ENCODE data around the gene TIGD3.

The TIGD3 gene

DNA sequence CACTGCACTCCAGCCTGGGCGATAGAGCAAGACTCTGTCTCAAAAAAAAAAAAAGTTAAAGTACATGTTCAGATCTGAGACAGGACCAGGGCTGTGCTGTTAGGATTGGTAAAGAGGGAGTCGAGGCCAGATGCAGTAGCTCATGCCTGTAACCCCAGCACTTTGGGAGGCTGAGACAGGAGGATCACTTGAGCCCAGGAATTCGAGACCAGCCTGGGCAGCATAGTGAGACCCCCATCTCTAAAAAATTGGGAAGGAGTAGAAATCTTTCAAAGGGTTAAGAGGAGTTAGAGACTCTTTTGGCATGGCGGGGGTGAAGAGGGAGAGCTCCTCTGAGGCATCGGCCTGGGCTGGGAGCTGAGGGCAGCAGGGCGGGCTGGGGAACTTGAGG is 16.1 kb downstream of the TIGD3 start:
- no peak for DNase-seq (ENCODE audit: low read depth)

DNA sequence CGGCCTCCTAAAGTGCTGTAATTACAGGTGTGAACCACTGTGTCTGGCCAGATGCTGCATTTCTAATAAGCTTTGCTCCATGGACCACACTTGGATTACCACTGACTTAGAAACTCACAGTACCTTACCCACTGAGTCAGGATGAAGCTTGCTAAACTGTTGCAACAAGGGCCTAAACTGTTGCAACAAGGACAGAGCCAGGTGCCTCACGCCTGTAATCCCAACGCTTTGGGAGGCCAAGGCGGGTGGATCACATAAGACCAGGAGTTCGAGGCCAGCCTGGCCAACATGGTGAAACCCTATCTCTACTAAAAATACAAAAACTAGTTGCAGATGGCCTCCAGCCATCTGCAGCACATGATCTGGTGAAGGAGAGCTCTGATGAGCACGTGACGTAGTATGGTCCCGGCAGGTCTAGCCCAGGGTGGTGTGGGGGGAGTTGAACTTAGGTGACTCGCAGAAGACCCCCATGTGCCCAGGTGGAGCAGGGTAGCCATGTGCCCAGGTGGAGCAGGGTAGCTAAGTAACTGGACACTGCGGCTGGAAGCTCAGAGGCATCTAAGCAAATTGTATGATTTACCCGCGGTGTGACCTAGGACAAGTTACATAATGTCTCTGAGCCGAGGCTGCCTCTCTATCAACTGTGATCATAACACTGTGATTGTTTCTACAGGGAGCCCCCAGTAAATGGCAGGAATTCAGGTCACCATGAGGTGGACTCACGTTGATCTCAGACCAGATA is 19.5 kb downstream of the TIGD3 start:
- DNase-seq (ENCODE audit: low read depth): no peak

DNA sequence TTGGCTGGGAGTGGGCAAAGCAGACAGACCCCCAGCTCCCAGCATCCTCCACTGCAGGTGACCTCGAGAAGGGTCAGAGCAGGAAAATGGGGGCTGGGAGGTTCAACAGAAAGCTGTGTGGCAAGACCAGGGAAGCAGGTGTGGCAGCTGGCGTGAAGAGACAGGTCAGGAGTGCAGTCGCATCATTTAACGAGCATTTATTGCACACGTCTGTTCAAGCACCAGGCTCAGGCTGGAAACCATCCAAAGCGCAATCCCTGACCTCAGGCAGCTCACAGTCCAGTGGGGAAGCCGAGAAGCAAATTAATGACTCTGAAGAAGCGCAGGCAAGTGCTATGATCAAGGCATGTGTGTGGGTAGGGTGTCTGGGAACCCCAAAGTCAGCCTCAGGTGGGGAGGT is 20.5 kb downstream of the TIGD3 start:
- DNase-seq (ENCODE audit: low read depth): no peak

DNA sequence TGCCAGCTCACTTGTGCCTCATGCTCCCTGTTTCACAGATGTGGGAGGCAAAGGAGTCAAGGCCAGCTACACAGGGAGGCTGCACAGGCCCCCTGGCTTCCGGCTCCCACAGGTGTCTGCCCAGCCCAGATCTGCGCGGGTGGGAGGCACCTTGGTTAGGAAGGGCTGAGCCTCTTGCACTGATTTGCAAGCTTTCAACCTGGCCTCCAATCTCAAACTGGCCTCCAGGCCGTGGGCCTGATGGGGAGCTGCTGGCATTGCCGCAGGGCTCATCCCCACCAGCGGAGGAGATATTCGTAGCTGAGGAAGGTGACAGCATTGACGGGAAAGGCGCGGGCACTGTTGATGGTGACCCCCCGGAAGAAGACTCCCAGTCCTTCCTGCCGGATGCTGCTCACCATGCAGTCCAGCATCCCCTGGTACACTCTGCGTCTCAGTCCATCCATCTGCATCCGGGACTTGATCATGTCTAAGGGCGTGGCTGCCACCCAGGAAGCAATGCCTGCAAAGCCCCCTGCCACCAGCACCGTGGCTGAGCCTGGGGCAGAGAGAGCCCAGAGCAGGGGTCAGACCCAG is 21.7 kb downstream of the TIGD3 start:
- no peak for DNase-seq (ENCODE audit: low read depth)

DNA sequence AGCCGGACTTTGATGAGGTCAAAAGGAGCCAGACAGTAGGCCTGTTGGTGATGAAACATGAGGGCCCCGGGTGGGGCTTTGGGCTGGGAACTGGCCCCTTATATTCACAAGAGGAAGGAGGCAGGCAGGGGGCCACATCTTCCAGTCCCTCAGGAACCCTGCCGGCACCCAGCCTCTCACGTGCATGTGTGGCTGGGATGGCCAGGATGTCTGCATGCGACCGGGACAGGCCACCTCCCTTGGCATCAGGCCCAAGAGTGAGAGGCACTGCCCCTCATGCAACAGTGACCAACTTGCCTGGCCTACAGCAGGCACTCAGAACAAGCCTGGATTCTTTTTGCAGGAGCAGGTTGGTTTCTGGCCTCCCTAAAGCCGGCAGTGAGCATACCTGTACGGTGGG is 22.5 kb downstream of the TIGD3 start:
- DNase-seq (ENCODE audit: low read depth): no peak

DNA sequence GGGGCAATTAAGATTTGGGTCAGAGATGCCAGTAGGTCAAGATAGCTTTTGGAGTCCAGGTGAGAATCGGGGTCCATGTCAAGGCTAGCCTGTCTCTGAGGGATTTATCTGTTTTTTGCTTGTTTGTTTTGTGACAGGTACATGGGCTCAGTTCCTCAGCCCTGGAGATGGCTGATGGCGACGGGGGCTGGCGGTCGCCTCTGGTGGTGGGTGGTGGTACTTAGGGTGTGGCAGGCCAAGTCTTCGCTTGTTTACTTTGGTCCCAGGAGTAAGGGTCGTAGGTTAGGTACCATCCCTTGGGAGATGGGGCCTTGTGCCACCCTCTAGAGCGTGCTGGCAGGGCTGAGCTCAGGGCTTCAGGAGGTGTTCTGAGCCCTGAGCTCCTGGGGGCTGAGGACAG is 23.2 kb downstream of the TIGD3 start:
- DNase-seq (ENCODE audit: low read depth): no peak

DNA sequence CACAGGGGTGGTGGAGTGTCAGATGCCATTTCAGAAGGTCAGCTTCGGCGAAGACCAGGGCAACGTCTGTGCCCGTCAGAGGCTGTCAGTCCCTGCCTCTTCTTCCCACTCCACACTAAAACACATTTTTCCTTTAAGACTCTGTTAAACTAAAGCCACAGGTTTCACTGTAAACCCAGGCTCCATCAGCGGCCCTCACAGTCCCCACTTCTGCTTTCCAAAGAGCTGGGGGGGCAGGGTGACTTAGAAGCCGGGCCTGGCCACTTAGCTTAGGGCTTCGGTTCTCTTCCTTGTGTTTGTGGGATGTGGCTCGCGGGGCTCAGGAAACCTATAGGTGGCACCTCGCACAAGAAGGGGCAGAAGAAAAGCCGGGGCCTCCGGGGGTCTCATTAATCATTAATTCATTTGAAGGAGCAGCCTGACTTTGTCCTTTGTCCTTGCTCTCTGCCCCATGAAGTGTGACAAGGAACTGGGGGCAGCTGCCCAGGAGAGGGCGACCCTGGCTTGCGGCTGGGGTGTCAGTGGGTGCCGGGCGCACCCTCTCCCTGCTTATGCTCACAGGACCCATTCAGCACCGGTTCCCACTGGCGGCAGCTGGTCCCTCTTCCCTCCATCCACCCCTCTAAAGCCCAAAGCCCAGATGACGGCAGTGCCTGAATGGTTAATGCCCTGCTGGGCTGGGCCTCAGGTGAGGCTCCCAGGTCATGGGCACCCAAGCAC is 23.8 kb downstream of the TIGD3 start:
- DNase-seq (ENCODE audit: low read depth): no peak

DNA sequence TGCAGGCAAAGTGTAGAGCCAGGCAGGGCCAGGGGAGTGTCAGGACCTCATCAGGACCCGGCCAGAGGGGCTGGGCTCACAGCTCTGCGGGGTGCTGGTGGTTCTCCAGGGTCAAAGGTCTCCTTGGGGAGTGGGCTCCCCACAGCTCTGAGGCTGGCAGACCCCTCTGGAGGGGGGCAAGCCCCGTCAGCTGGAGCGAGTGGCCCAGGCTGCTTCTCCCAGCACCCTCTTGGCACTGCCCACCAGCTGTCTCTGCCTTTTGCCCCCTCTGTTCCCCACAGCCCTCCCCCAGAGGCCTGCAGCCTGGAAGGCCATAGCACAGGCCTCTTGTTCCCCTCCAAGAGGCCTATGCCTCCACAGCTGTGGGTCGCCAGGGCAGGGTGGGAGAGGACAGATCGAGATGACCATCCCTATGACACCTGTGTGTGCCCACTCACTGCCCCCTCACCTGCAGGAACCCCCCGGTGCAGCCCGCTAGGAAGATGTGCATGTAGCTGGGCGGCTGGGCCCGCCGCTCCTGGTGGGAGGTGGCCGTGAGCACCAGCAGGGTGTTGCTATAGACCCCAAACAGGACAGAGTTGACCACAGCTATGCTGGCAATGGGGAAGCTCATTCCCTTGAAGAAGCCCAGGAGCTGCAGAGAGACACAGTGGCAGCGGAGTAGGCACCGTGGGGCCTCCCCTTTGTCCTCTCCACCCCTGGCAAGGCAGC is 24.5 kb downstream of the TIGD3 start:
- no peak for DNase-seq (ENCODE audit: low read depth)

DNA sequence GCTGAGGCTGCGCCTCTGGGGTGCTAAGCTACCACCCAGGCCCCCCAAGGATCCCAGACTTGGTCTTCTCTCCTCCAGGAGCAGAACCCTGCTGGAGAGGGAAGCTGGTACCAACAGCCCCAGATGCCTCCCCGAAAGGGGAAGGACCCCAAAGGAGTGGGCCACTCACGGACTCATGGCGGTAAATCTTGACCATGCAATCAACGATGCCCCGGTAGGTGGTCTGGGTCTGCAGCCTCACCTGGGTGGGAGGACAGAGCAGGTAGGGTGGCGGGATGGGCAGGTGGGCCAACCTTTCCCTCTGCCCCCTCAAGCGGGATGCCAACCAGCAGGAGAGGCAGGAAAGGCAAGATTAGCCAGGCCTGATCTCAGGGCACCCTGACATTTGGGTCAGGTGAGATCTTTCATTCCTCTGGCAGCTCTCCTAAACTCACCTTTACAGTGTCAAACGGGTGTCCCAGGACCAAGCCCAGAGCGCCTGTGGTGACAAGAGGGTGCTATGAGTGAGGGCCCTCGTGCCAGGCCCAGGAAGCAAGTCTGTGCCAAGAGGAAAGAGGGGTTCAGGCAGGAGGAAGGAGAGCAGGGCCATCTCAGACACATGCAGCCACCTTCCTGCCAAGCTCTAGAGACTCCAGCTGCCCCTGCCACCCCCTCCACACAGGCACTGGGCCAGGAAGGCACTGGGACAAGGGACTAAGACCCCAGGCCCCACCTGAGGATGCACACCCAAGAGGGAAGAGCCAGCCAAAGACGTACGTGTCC is 25.3 kb downstream of the TIGD3 start:
- no peak for DNase-seq (ENCODE audit: low read depth)

DNA sequence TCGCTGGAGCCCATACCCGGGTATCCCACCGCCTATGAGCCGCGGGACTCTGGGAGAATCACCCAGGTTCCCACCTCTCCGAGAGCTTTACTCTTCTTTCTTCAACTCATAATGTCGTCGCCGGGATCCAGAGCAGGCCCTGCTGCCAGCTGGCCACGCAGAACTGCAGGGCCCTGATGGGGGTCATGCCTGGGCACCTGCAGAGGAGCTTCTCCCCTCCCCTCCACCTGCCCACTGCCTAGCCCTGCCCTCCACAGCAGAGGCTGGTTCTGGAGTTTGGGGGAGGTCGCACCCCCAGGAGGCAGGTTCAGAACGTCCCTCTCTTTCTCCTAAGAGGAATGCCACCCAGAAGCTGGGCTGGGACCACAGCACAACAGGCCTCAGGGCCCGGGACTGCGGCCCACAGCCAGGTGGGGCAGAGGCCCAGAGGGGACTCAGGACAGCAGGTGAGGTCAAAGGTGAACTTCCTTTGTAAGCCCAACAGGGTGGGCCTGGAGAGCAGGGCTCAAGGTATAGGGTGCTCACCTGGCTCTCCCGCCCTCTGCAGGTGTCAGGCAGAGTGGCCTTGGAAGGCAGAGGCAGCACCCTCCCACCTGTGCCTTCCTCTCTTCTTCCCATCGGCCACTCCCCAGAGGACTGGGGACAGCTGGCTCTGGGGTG is 26.0 kb downstream of the TIGD3 start:
- no peak for DNase-seq (ENCODE audit: low read depth)

DNA sequence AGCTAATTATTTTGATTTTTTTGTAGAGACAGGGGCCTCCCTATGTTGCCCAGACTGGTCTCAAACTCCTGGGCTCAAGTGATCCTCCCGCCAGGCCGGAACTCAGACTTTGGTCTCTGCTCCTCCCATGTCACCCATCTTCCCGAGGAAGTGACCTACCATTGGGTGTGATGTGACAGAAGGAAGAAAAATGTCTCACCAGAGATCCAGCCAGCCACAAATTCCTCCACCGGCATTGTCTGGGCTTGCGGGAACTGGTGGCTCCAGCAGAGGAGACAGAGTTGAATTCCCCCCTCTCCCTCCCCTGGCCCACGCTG is 27.1 kb downstream of the TIGD3 start:
- no peak for DNase-seq (ENCODE audit: low read depth)

DNA sequence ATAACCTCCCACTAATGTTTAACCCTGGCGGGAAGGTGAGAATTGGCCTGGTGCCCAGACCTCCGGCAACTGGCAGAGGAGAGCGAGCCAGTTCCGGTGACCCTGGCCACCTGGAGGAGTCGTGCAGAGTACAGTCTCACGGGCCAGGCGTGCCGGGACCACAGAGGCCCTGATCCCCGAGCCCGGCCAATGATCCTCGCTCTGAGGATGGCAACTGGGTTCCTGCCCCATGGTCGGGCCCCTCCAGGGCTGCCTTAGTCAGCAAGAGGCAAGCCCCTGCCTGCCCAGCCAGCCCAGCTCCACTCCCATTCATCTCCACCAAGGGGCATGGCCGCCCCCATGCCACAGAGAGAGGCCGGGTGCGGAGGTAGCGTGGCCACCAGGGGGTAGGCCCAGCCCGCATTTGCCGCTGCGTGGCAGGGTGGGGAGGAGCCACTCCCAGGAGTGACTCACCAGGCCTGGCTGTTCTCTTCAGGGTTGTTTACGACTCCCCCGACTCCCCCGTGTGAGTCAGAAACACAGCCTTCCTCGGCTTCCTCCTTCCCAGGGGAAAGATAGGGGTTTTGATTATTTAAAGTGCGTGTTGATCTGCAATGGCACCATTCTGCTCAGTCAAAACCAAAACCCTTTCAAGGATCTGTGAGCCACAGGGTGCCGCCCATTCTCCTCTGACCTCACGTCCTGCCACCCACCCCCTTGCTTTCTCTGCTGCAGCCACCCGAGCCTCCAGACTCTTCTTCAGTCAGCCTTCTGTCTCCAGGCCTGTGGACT is 27.7 kb downstream of the TIGD3 start, which contains the start of gene SLC25A45:
SLC25A45 (minus strand) TSS at position 614 of the 771 bp plus-strand sequence. CDS start 695 bp downstream, outside the sequence.
- peak; percentile 99 for DNase-seq (ENCODE audit: low read depth)

DNA sequence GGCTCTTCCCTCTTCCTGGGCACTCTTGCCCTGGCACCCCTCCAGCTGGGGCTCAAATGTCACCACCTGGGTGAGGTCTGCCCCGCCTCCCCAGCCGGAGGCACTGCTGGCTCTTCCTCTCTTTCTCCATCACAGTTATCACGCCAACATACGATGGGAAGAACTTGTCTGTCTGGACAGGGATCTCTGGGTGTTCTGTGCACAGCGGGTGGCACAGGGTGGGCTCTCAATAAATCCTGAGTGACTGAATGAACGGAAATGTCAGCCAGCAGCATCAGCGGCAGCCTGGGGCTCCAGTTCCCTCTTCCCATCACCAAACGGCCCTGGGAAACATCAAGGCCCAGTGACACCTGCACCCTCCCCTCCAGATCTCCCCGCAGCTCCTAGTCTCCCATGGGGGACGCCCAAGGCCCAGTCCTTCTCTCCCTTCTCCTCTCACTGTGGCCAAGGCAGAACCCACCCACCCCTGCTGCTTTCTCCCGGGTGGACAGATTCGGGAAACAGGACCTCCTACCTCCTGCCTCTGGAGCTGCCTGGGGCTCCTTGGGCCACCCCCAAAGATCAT is 28.3 kb downstream of the TIGD3 start:
- DNase-seq (ENCODE audit: low read depth): no peak

DNA sequence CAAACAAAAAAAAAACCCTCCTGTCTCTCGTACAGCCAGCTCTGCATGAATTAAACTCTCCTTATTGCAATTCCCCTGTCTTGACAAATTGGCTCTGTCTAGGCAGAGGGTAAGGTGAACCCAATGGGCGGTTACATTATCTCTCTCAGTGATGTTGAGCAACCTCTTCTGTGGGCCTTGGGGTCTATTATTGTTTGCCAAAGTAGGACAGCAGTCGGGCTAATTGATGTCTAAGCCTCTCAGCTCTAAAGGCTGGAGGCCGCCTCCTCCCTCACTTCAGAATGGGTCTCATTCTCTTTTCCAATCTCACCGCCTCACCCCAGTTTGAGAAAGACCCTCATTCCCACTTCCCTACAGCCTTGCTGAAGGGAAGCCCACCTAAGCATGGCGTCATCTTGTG is 29.2 kb downstream of the TIGD3 start:
- DNase-seq (ENCODE audit: low read depth): no peak

DNA sequence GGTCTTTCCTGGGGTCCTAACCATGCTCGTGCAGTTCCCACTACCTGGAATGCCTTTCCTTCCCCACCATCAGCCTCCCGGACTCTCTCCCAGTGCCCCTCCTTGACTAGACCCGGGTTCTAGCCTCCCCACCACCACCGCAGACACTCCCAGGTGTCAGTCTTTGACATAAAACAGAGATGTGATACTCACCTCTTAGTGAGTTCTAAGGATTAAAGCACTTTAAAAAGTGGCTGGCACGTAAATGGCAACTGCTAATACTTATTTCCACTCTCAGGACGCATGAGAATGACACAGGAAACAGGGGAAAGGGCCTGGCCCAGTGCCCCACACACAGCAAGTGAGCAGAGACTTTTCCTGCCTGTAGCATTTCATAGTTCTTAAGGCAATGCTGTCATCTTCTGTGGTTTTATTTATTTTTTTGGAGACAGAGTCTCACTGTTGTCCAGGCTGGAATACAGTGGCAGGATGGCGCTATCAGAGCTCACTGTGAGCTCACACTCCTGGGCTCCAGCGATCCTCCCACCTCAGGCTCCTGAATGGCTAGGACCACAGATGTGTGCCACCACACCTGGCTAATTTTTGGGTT is 29.8 kb downstream of the TIGD3 start:
- no peak for DNase-seq (ENCODE audit: low read depth)

DNA sequence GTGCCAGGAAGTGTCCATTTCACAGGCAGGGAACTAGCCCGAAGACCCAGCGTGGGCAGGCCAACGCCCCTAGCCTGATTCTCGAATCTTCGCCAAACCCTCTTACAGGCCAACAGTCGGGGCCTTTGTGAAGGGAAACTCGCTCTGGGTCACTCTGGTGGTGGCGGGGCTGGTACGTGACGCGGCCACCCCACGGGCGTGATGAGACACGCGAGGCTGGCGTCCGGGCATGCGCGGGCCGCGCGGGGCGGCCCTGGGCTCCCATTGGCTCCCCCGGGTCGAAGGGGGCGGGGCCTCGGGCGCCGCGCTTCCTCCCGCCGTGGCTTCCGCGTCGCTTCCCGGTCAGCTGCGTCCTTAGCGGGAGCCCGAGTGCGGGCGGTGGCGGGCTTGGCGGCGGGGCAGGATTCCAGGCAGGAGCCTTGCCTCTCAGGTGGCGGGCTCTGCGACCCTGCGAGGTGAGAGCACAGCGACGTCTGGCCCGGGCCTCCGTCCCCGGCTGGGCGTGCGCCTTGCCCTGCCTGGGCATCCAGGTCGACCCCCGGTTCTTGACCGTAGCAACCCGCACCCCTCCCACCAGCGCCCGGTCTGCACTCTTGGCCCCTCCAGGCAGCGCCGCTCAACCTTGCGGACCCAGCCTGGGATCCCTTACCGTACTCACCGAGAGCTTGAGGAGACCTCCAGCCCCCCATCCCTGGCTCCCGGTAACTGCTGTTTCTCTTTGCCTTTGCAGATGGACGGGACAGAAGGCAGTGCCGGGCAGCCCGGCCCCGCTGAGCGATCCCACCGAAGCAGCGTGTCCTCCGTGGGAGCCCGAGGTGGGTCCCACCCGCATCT is 32.0 kb downstream of the TIGD3 start, which contains the start of gene FRMD8:
FRMD8 (plus strand) TSS at position 331 of the 834 bp plus-strand sequence; CDS start at position 731, 400 bp downstream.
- peak; percentile 79 for DNase-seq (ENCODE audit: low read depth)

DNA sequence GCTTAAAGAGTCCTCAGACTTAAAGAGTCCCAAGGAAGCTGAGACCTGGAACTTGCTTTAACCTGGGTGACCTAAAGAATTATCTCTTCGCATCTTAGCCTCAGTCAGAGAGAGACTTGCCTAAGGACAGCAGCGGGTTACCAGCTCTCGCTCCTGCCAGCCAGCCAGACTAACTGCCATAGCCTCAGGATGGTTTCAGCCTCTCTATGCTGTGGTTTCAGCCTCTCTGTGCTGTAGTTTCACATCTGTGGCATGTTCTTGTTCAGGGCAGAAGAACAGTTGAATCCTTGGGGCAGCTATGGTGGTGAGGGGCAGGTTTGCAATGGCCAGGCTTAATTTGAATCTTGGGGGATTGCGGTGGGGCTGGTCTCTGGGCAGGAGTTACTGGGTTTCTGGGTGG is 34.2 kb downstream of the TIGD3 start:
- DNase-seq (ENCODE audit: low read depth): no peak

DNA sequence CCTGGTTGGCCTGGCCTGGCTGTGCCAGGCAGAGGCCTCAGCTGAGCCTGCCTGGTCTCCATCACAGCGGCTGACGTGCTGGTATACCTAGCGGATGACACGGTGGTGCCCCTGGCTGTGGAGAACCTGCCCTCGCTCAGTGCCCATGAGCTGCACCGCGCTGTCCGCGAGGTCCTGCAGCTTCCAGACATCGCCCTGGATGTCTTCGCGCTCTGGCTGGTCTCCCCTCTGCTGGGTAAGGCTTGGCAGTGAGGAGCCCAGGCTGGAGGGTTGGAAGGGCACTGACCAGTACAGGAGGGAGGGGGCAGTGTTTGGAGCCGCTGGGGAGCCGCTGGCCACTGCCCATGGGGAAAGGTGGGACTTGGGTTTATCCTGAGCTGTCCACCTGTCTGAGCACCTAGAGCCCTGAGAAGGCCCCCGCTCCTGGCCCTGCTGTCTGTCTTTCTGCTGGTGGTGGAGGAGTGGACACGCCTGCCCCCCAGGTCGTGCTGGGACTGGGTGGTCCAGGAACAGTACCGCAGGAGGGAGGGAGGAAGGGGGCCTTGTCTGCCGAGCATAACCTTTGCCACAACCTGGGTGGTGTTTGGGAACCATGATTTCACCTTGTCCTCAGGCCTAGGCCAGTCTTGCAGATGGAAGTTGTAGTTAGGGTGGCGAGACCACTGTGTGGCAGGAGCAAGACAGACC is 34.9 kb downstream of the TIGD3 start:
- DNase-seq (ENCODE audit: low read depth): no peak

Measured in stromal cell of bone marrow (primary cell).